22Rv1 (cell line): ENCODE results near the gene LINC01488.

ENCODE experiments used
- H3K27ac ChIP-seq: fragments of 450-650 bp; 2 replicates; pipeline ENCODE4 v1.5.1; 2017
- ZFX ChIP-seq: fragments of 450-650 bp; IDR thresholded peaks from 2 replicates; pipeline ENCODE4 v1.6.1; 2017; ENCODE audit warnings: antibody characterized with exemption, borderline replicate concordance
- TF ChIP-seq, protein P1 (sequence below): fragments of 450-650 bp; IDR thresholded peaks from 2 replicates; pipeline ENCODE4 v1.5.1; 2017; ENCODE audit warnings: mild to moderate bottlenecking

The LINC01488 gene

GRCh38 chr11:69501121-69501489, 19.6 kb downstream of the LINC01488 start:
- no peak for TF ChIP-seq ZFX
- TF ChIP-seq, protein P1, sequence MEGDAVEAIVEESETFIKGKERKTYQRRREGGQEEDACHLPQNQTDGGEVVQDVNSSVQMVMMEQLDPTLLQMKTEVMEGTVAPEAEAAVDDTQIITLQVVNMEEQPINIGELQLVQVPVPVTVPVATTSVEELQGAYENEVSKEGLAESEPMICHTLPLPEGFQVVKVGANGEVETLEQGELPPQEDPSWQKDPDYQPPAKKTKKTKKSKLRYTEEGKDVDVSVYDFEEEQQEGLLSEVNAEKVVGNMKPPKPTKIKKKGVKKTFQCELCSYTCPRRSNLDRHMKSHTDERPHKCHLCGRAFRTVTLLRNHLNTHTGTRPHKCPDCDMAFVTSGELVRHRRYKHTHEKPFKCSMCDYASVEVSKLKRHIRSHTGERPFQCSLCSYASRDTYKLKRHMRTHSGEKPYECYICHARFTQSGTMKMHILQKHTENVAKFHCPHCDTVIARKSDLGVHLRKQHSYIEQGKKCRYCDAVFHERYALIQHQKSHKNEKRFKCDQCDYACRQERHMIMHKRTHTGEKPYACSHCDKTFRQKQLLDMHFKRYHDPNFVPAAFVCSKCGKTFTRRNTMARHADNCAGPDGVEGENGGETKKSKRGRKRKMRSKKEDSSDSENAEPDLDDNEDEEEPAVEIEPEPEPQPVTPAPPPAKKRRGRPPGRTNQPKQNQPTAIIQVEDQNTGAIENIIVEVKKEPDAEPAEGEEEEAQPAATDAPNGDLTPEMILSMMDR: no peak
- H3K27ac ChIP-seq: no peak overlapping the region

- TF ChIP-seq ZFX: no peak
- TF ChIP-seq, protein P1: no peak
- no peak overlapping the region for H3K27ac ChIP-seq
Measured at GRCh38 chr11:69501891-69502860, 20.7 kb downstream of the LINC01488 start.

DNA sequence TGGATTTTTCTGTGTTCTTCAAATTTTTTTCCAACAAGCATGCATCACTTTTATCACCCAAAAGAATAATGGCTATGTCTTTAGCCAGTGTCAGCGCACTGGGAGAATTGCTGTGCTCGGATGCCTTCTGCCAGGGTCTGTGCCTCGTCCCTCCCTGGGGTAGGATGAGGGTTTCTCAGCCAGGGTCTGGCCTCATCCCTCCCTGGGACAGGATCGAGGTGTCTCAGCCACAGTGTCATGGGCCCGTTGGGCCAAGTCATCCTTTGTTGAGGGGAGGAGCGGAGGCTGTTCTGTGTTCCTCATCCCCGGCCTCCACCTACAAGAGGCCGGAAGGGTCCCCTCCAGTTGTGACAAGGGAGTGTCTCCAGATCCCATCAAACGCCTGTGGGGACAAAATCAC, 22.7 kb downstream of the LINC01488 start:
- TF ChIP-seq, protein P1: no peak
- TF ChIP-seq ZFX: no peak
- H3K27ac ChIP-seq: no peak overlapping the region

- no peak for TF ChIP-seq ZFX
- TF ChIP-seq, protein P1: no peak
Measured at GRCh38 chr11:69504576-69505335, 23.3 kb downstream of the LINC01488 start.

GRCh38 chr11:69508974-69509373, 27.5 kb downstream of the LINC01488 start:
- no peak overlapping the region for H3K27ac ChIP-seq
- TF ChIP-seq, protein P1: no peak
- TF ChIP-seq ZFX: no peak

More at GRCh38 chr11:69504576-69505335, 23.3 kb downstream of the LINC01488 start:
- no peak overlapping the region for H3K27ac ChIP-seq

GRCh38 chr11:69509381-69509780, 27.9 kb downstream of the LINC01488 start:
- TF ChIP-seq ZFX: no peak
- TF ChIP-seq, protein P1: no peak
- no peak overlapping the region for H3K27ac ChIP-seq
